Neural progenitor cell (in vitro differentiated cells): ENCODE data around the gene SDF4. TPM values are rescaled to one million over a fixed set of nuclear protein-coding genes. Genes with fewer than 3 reads are reported as not detected.

Experiments used
- DNase-seq: peaks from one replicate; pipeline ENCODE4 v3.0.0-alpha.2; 2016; ENCODE audit warnings: low spot score
- H2AFZ ChIP-seq: fragments of 200-600 bp; sonication (generic); replicated peaks from 2 replicates; pipeline ENCODE4 v1.6.1; 2016; ENCODE audit warnings: antibody characterized with exemption
- H3F3A ChIP-seq: fragments of 200-600 bp; sonication (generic); 2 replicates; pipeline ENCODE4 v1.6.1; 2016; ENCODE audit warnings: antibody characterized with exemption, low read depth
- H3K27ac ChIP-seq: fragments of 200-600 bp; sonication (generic); 2 replicates; pipeline ENCODE4 v1.5.1; 2016; ENCODE audit warnings: mild to moderate bottlenecking
- H3K27me3 ChIP-seq: fragments of 200-600 bp; sonication (generic); 2 replicates; pipeline ENCODE4 v1.6.1; 2016; ENCODE audit warnings: mild to moderate bottlenecking, moderate library complexity
- H3K36me3 ChIP-seq: fragments of 200-600 bp; sonication (generic); 2 replicates; pipeline ENCODE4 v1.5.1; 2016
- H3K4me1 ChIP-seq: fragments of 200-600 bp; sonication (generic); 2 replicates; pipeline ENCODE4 v1.6.1; 2016; ENCODE audit warnings: mixed run types
- H3K4me2 ChIP-seq: fragments of 200-600 bp; sonication (generic); 2 replicates; pipeline ENCODE4 v1.6.1; 2016
- H3K4me3 ChIP-seq: fragments of 200-600 bp; sonication (generic); 2 replicates; pipeline ENCODE4 v1.5.1; 2016
- H3K79me2 ChIP-seq: fragments of 200-600 bp; sonication (generic); 2 replicates; pipeline ENCODE4 v1.6.1; 2016; ENCODE audit warnings: low read depth
- H3K9ac ChIP-seq: fragments of 200-600 bp; sonication (generic); 2 replicates; pipeline ENCODE4 v1.6.1; 2016
- H3K9me3 ChIP-seq: fragments of 200-600 bp; sonication (generic); 2 replicates; pipeline ENCODE4 v1.5.1; 2016; ENCODE audit warnings: low read depth
- H4K20me1 ChIP-seq: fragments of 200-600 bp; sonication (generic); 2 replicates; pipeline ENCODE4 v1.6.1; 2016; ENCODE audit warnings: low read depth
- H3K27ac Mint-ChIP-seq: 3 replicates; pipeline ENCODE4 v1.8.0; 2021; ENCODE audit warnings: mixed read lengths
- H3K27me3 Mint-ChIP-seq: 2 replicates; pipeline ENCODE4 v1.8.0; 2022; ENCODE audit warnings: low read depth, mild to moderate bottlenecking, inconsistent platforms, moderate library complexity, mixed read lengths; ENCODE audit not compliant: insufficient read depth
- H3K36me3 Mint-ChIP-seq: 3 replicates; pipeline ENCODE4 v1.8.0; 2021; ENCODE audit warnings: mixed read lengths
- H3K4me1 Mint-ChIP-seq: 3 replicates; pipeline ENCODE4 v1.8.0; 2021; ENCODE audit warnings: mixed read lengths
- H3K4me3 Mint-ChIP-seq: 3 replicates; pipeline ENCODE4 v1.8.0; 2021; ENCODE audit warnings: mild to moderate bottlenecking, moderate library complexity, mixed read lengths
- H3K9me3 Mint-ChIP-seq: 3 replicates; pipeline ENCODE4 v1.8.0; 2020; ENCODE audit warnings: mixed read lengths
- CTCF ChIP-seq: fragments of 200-600 bp; sonication (generic); IDR thresholded peaks from 2 replicates; pipeline ENCODE4 v1.5.1; 2017; ENCODE audit warnings: antibody characterized with exemption, mild to moderate bottlenecking
- EZH2 ChIP-seq: fragments of 200-600 bp; sonication (generic); IDR thresholded peaks from 2 replicates; pipeline ENCODE4 v1.6.1; 2017; ENCODE audit warnings: antibody characterized with exemption, mild to moderate bottlenecking, moderate library complexity
- EZH2phosphoT487 ChIP-seq: fragments of 200-600 bp; sonication (generic); IDR thresholded peaks from 2 replicates; pipeline ENCODE4 v1.6.1; 2017; ENCODE audit warnings: antibody characterized with exemption
- total RNA-seq: library from RNA; depleted of rRNA; stranded (reverse); fragments of >200 nt; gene quantifications from 2 replicates; pipeline ENCODE4 v1.2.3, GENCODE V29; 2015; ENCODE audit warnings: low replicate concordance

The SDF4 gene
- total RNA-seq, 1 donor from 2014 or later, result 16.6 TPM

- Histone ChIP-seq H3K27me3 (no peaks in the 10 kb centered on the region), H3K4me1 (no peaks in the 10 kb centered on the region), H3K36me3 (no peaks in the 10 kb centered on the region), H4K20me1 (no peaks in the 10 kb centered on the region), H2AFZ (no peak overlapping the region), H3K4me3 (no peak overlapping the region), H3F3A (no peaks in the 10 kb centered on the region), H3K79me2 (no peaks in the 10 kb centered on the region), H3K4me2 (no peak overlapping the region), H3K9ac (no peak overlapping the region), H3K9me3 (no peaks in the 10 kb centered on the region), H3K27ac (no peak overlapping the region)
- Mint-ChIP-seq H3K9me3 (peaks cover 15% of the 10 kb centered on the region), H3K4me3 (no peak overlapping the region), H3K36me3 (no peaks in the 10 kb centered on the region), H3K27me3 (peaks cover 5% of the 10 kb centered on the region), H3K4me1 (no peaks in the 10 kb centered on the region), H3K27ac (no peak overlapping the region)
- DNase-seq, result no peak
- TF ChIP-seq CTCF, result no peak
These were observed 43.9 kb downstream of the SDF4 start for GRCh38 chr1:1187938-1188337.

GRCh38 chr1:1185101-1185765, 46.6 kb downstream of the SDF4 start:
- Mint-ChIP-seq H3K4me1 (peaks cover 8% of the 10 kb centered on the region), H3K27ac (no peak overlapping the region), H3K36me3 (no peaks in the 10 kb centered on the region), H3K9me3 (peaks cover 4% of the 10 kb centered on the region), H3K27me3 (peaks cover 8% of the 10 kb centered on the region), H3K4me3 (no peak overlapping the region)
- H4K20me1 ChIP-seq, result no peaks in the 10 kb centered on the region
- H3K79me2 ChIP-seq, result no peaks in the 10 kb centered on the region
- DNase-seq, result peak; percentile 18
- no peak overlapping the region for H3K4me3 ChIP-seq
- H3K4me1 ChIP-seq, result no peaks in the 10 kb centered on the region
- no peak overlapping the region for H3K9ac ChIP-seq
- no peaks in the 10 kb centered on the region for H3K9me3 ChIP-seq
- no peaks in the 10 kb centered on the region for H3F3A ChIP-seq
- no peak overlapping the region for H2AFZ ChIP-seq
- no peaks in the 10 kb centered on the region for H3K27me3 ChIP-seq
- no peak overlapping the region for H3K27ac ChIP-seq
- TF ChIP-seq CTCF, result no peak
- TF ChIP-seq EZH2phosphoT487, result no peak
- TF ChIP-seq EZH2, result no peak
- H3K4me2 ChIP-seq, result no peak overlapping the region
- H3K36me3 ChIP-seq, result no peaks in the 10 kb centered on the region

- Histone ChIP-seq H3K4me2 (no peak overlapping the region), H3K9me3 (no peaks in the 10 kb centered on the region), H3K27ac (no peak overlapping the region), H2AFZ (no peak overlapping the region), H4K20me1 (no peaks in the 10 kb centered on the region), H3K79me2 (no peaks in the 10 kb centered on the region), H3K27me3 (no peaks in the 10 kb centered on the region), H3K36me3 (no peaks in the 10 kb centered on the region), H3F3A (no peaks in the 10 kb centered on the region), H3K4me1 (no peaks in the 10 kb centered on the region), H3K9ac (no peak overlapping the region), H3K4me3 (no peak overlapping the region)
- H3K9me3 Mint-ChIP-seq, result peaks cover 4% of the 10 kb centered on the region
- peaks cover 8% of the 10 kb centered on the region for H3K4me1 Mint-ChIP-seq
- no peak overlapping the region for H3K27ac Mint-ChIP-seq
- no peaks in the 10 kb centered on the region for H3K36me3 Mint-ChIP-seq
- no peak overlapping the region for H3K4me3 Mint-ChIP-seq
- TF ChIP-seq EZH2phosphoT487 (no peak), EZH2 (no peak), CTCF (no peak)
- no peak for DNase-seq
- peaks cover 8% of the 10 kb centered on the region for H3K27me3 Mint-ChIP-seq
These were observed 47.7 kb downstream of the SDF4 start for GRCh38 chr1:1183833-1184775.
